ENCODE results near the gene ZNF385B. TPM values are rescaled to one million over a fixed set of nuclear protein-coding genes. Genes with fewer than 3 reads are reported as not detected.
"Not testable (repeated sequence)": the region's sequence is repeated elsewhere in the genome, so short reads cannot be mapped to it uniquely, and the experiment has no call there.

ZNF385B gene
- total RNA-seq, 1 experiment from 2014 or later = 1.3 TPM

GRCh38 chr2:179802051-179802882 is 59.1 kb downstream of the ZNF385B start:
- DNase-seq (ENCODE audit: low spot score) = no peak

DNA sequence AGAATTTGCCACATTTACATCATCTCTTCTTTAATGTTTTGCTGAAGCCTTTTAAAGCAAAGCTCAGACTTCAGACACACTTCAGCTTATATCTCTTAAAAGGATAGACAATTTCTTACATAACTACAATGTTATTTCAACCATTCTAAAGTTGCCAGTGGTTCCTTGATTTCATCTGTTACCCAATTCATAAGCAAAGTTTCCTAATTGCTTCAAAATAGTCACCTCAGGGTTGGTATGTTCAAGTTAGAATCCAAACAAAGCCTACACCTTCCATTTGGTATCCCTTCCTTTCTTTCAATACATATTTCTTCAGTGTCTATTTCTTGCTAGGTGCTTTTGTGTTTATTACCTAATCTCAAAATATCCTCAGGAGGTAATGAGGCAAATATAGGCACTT is 60.6 kb downstream of the ZNF385B start:
- DNase-seq (ENCODE audit: low spot score) = no peak

DNA sequence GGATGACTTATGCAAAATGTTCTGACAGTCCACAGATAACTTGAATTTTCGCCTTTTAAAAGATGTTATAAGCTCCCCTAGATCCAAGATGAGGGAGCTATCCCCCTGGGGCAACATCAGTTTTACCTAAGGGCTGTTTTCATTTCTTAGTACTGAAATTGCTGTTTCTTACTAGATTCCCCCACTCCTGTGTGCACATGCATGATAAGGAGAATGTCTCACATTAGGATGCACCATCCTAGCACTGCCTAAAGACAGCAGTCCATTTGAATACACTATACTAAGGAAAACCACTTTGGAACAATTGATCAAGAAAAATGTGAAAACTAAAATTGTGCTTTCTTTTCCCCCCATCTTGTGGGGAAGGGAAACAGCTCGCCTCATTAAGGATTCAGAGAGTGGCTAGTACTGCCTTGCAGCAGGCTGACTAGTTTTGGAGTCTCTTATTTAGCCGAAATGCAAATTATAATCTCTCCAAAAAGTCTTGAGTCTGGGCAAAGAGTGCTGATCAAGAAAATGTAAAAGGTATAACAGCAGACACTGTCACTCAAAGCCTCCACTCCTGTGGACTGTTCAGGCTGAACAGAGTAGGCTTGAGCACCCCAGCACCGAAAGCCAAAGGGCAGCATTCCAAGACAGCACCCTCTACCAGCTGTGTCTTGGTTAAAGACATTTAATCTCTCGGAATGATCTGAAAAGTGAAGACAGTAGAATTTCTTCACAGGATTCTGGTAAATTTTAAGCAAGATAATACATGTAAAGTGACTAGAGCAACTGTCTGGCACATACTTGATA is 65.0 kb downstream of the ZNF385B start:
- no peak for DNase-seq (ENCODE audit: low spot score)

DNA sequence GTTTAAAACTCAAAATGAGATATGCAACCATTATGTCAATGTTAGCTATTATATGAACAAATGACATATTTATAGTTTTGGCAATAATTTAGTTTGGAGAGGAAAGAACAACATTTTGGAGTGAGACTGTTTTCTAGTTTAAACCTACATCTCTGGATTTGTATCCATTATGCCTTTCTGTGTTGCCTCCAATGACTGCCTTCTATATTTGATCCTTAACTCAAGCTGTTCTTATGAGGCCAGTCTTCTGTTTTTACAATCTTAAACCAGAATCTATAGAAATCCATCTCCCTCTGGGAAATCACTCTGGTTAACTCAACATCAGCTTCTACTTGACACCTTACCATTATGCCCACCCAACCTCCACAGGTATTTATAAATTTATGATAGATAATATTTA is 67.5 kb downstream of the ZNF385B start:
- DNase-seq (ENCODE audit: low spot score) = no peak

GRCh38 chr2:179793238-179793637 is 68.2 kb downstream of the ZNF385B start:
- no peak for DNase-seq (ENCODE audit: low spot score)

- no peak for DNase-seq (ENCODE audit: low spot score)
These were observed 70.9 kb downstream of the ZNF385B start for GRCh38 chr2:179790235-179791217.

- DNase-seq (ENCODE audit: low spot score) = no peak
These were observed 73.3 kb downstream of the ZNF385B start for GRCh38 chr2:179788104-179788503.

- DNase-seq (ENCODE audit: low spot score) = no peak
These were observed 73.8 kb downstream of the ZNF385B start for GRCh38 chr2:179787601-179788000.

DNA sequence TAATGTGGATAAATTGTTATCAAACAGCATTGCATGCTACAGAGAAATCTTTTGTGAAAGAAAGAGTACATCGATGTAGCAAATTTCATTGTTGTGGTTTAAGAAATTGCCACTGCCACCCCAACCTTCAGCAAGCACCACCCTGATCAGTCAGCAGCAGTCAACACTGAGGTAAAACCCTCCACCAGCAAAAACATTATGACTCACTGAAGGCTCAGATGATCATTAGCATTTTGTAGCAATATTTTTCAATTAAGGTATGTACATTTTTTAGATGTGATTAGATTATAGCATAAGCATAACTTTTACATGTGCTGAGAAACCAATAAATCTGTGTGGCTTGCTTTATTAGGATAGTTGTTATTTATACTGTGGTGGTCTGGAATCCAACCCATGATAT is 75.5 kb downstream of the ZNF385B start:
- DNase-seq (ENCODE audit: low spot score) = no peak

GRCh38 chr2:179782346-179782745 is 79.1 kb downstream of the ZNF385B start:
- DNase-seq (ENCODE audit: low spot score) = not testable (repeated sequence)

- no peak for DNase-seq (ENCODE audit: low spot score)
These were observed 87.4 kb downstream of the ZNF385B start for GRCh38 chr2:179773986-179774385.

DNA sequence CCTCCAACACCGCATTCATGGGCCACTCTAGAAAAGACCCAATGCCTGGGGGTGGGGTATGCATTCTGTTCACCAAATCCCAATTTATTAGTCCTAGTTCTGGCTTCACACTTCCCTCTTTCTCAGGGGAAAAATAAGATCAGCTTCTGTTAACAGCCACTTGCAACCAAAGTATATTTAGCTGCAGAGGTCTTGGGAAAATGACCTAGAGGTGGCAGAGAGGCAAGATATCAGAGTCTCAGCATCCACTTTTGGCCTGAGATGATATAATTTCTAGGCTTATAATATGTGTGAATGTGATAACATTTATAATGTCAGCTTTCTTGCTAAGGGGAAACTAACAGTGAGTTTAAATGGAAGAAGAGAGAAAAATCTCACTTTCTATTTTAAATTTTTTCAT is 89.1 kb downstream of the ZNF385B start:
- DNase-seq (ENCODE audit: low spot score) = no peak

- DNase-seq (ENCODE audit: low spot score) = no peak
These were observed 89.6 kb downstream of the ZNF385B start for GRCh38 chr2:179771791-179772190.

DNA sequence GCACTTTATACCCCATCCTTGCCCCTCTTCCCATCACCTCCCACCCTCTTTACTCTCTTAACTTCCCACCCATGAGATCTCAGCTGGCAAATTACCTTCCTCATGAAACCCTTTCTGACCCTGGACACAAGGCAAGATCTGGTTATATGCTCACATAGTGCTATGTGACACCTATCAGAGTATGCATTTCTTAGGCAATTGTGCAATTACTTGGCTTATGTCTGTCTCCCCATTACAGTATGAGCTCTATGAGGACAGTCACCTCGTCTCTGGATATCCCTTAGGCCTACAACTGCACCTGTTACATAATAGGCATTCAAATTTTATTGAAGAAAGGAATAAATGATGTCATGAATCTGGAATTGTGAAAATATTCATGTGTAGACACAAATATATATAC is 91.4 kb downstream of the ZNF385B start:
- DNase-seq (ENCODE audit: low spot score) = no peak

DNA sequence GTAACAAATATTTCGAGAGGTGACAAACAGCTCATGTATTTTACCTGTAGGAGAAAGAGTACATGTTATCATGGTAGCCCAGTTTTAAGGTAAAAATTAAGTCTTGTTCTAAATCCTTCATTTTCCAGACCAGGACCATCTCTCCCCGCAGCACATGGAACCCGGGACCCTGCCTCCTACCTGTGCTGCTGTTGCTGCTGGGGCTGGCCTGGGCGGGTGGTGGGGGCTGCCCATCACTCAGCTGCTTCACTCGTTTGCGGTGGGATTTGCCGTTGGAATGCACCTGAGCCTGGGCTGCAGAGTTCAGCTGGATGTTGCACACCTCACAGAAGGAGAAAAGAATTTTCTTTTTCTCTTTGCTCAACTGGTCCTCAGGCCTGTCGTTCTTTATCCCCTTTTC is 92.1 kb downstream of the ZNF385B start:
- no peak for DNase-seq (ENCODE audit: low spot score)

DNA sequence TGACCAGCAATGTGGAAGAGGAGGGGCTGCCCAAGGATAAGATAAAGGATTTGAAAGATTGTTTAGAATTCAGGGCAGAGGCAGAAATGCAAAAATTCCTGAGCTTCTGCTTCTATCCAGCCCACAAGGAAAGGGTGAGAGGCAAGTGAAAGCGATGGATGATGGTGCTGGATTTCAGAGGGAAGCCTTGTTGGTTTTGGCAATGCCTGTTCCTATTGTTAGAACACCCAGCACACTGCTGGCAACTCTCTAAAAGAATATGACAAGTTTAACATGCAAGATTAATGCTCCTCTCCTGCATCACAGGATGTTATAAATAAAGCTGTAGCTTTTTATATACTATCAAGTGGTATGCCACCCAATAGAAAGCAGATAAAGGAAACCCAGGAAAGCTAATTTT is 92.6 kb downstream of the ZNF385B start:
- no peak for DNase-seq (ENCODE audit: low spot score)

DNA sequence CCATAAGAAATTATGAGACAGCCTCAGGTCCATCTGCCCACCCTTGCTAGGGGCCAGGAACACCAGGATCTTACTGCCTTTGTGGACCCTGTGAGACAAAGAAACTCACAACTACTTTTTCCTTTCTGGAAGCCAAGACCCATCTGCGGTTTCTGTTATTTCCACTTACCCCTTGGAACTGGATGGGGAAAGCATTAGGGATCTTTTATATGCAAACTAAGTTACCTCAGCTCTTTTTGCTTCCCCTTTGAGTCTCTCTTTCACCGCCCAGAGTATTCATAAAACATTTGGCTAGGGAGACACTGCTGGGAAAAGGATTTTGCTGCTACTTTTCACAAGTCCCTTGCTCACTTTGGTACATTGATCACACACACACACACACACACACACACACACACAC is 95.7 kb downstream of the ZNF385B start:
- DNase-seq (ENCODE audit: low spot score) = no peak

DNA sequence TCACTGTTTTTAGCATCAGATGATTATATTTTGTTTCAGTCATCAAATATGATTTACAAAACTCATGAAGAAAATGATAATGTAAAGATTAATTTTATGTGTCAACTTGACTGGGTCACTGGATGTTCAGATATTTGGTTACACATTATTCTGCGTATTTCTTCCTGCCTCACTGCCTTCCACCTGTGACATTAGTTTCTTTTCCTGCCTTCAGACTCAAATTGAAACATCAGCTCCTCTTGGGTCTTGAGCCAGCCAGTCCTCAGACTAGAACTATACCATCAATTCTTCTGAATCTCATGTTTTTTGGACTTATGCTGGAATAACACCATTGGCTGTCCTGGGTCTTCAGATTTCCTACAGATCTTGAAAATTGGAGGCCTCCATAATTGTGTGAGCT is 96.7 kb downstream of the ZNF385B start:
- DNase-seq (ENCODE audit: low spot score) = no peak

DNA sequence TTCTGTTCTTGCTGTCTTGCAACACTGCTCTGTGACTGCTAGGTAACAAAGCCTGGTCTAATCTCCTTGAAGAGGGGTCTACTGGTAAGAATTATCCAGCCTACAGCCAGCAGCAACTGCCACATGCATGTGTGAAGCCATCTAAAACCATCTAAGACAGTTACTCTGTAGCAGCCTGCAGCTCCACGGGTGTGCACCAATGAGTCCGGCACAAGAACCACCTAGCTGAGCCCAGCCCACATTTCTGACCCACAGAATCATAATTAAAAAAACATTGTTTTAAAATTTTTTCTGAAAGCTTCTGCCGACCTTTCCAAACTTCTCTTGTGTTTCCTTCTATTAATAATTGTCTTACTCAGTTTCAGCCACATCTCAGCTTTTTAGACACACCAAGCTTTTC is 102.8 kb downstream of the ZNF385B start:
- no peak for DNase-seq (ENCODE audit: low spot score)

DNA sequence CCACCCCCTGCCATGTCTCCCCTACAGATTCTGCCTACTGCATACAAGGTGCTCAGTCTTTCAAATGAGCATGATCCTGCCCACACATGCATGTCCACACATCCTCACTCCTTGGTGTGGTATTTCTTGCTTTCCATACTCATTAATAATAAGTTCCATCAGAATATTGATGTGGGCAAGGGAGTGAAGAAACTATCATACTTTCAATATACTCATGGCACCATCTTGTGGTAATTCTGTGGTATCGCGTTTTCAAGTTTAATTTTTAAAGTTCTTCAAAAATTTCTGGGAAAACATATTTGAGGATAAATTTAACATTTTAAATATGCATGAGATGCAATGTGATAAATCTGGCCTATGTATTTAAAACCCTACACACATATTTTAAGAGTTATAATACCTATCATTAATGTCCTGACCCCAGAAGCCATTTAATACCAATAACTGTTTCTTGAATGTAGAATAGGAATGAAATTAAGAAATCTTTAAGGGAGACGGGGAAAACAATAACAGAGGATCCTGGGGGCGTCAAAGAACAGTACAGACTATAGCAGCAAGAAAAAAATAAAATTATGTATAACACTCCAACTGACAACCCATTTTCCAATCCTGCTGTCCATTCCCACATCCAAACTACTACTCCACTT is 110.1 kb downstream of the ZNF385B start:
- peak; percentile 18 for DNase-seq (ENCODE audit: low spot score)

- no peak for DNase-seq (ENCODE audit: low spot score)
These were observed 112.2 kb downstream of the ZNF385B start for GRCh38 chr2:179749210-179749609.

Measured in H4 (cell line).